HL-60/S4 (cell line): ENCODE results near the gene OXSR1.
"Not testable (repeated sequence)": the region's sequence is repeated elsewhere in the genome, so short reads cannot be mapped to it uniquely, and the experiment has no call there.

Source experiments
- in situ Hi-C: fragments of 300-500 bp; cut with MboI; formaldehyde crosslinking; loops from 2 replicates; pipeline ENCODE4 v1.14.3; 2022; ENCODE audit warnings: low sequenced_read_pairs

OXSR1 gene

DNA sequence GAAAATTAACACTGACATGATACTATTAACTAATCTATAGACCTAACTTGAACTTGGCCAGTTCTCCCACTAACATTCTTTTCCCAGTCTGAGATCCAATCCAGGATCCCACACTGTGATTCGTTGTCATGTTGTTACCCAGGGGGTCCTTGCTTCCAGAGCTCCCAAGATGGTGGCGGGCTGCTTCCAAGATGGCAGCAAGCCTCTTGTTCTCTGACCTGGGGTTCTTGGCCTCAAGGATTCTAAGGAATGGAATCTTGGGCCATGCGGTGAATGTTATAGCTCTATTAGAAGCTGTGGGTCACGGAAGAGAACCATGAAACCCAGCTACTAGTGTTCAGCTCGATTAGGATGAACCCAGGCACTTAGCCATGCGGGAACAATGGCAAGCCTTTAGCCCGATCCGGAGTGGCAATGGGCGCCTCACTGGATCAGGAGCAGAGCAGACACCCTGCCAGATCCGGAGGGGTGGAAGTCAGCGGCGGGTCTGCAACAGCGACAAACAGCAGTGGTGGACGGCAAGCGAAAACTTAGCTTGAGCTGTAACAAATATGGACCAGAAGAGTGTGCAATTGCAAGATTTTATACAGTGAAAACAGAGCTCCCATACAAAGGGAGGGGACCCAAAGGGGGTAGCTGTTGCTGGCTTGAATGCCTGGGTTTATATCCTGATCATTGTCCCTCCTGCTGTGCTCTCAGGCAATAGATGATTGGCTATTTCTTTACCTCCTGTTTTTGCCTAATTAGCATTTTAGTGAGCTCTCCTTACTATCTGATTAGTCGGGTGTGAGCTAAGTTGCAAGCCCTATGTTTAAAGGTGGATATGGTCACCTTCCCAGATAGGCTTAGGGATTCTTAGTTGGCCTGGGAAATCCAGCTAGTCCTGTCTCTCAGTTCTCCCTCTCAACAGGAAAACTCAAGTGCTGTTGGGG lies 124.2 kb downstream of the OXSR1 start:
- in situ Hi-C loops: not testable (repeated sequence)

DNA sequence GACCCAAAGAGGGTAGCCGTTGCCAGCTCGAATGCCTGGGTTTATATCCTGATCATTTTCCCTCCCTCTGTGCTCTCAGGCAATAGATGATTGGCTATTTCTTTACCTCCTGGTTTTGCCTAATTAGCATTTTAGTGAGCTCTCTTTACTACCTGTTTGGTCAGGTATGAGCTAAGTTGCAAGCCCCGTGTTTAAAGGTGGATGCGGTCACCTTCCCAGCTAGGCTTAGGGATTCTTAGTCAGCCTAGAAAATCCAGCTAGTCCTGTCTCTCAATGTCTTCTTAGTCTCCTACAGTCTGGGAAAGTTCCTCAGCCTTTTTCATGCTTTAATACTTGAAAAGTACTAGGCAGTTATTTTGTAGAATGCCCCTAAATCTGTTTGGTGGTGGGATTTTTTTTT lies 131.7 kb downstream of the OXSR1 start:
- in situ Hi-C loops: not testable (repeated sequence)

GRCh38 chr3:38297537-38297936 lies 132.2 kb downstream of the OXSR1 start:
- in situ Hi-C loops: no loop called here

DNA sequence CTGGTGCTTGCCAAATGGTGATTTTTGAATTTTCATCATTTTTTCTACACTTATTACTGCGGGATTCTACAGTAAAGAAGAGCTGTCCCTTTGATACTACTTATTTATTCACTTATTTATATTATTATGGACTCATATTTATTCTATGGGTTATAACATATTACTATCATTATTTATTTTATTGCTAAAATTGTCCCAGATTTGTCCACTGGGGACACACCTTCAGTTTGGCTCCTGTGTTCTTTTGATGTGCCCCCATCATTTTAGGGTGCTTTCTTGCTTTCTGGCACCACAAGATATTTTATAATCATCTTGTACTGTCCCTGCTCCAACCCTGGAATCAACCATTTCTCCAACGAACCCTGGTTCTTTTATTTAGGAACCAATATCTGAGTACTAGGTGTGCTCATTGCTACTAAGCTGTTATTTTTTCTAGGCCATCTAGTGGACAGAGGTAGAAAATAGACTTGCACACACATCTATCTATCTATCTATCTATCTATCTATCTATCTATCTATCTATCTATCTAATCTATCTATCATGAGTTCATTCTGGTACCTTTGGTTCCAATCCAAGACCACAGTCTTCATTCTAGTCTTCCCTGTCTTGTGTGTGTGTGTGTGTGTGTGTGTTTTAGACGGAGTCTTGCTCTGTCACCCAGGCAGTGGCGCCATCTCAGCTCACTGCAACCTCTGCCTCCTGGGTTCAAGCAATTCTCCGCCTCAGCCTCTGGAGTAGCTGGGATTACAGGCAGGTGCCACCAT lies 132.8 kb downstream of the OXSR1 start:
- in situ Hi-C loops: no loop called here
